Smooth muscle cell of trachea (primary cell): ENCODE data around the gene CDX2. TPM values are rescaled to one million over a fixed set of nuclear protein-coding genes. Genes with fewer than 3 reads are reported as not detected.

Experiments used
- total RNA-seq: library from RNA; depleted of rRNA; stranded (reverse); fragments of >200 nt; gene quantifications from 2 replicates; pipeline ENCODE4 v1.2.1, GENCODE V29; 2014

CDX2 gene, protein sequence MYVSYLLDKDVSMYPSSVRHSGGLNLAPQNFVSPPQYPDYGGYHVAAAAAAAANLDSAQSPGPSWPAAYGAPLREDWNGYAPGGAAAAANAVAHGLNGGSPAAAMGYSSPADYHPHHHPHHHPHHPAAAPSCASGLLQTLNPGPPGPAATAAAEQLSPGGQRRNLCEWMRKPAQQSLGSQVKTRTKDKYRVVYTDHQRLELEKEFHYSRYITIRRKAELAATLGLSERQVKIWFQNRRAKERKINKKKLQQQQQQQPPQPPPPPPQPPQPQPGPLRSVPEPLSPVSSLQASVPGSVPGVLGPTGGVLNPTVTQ
- not detected in 2 replicates for total RNA-seq

DNA sequence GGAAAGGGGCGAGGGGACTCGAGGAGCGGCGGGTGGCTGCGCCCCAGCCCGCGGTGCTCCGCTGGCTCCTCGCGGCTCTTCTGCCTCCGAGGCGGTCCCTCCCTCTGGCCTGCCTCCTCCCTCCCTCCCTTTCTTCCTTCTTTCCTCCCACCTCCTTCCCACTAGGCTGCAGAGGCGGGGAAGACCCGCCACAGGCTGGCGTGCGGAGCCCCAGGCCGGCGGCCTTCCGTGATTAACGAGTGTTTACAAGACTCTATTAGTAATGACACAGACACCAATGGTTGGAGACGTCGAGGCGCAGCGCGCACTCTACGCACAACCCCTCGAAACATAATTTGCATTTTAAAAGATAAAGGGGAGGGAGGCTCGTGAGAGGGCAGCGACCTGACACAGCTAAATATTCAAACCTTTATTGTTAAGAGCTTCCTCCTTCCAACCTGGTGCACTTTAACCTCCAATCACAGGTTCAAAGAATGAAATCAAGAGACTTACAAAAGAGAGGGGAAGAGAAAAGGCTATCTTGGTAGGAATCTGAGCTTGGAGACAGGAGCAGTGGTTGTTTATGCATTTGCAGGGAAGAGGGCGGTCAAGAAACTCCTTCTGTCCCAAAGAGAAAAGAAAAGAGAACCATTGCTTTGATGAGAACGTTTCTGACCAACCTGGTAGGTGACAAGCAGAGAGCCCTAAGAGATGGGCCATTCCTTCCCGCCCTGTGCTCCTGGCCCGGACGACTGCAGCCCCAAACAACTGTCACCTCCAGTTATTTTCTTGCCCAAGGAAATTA is at the start of gene CDX2:
Gene CDX2 (minus strand): TSS at position 234 of the 784 bp plus-strand sequence. CDS start 309 bp downstream, outside the sequence.

DNA sequence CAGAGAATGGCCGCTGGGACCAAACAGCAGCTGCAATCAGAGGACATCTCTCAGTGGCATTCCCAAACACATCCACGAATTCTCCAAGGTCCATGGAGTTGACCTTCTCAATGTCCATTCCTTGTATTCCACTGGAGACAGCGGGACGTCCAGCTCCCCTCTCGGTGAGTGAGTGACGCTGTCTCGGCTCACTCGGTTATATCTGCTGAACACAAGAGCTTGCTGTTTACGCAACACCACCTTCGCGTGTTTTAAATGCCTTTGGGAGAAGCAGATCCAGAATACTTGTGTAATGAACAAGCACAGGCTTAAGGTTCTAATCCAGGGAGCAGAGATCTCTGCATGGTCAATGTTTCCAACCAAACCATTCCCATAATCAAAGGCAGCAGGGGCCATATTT is 19.4 kb upstream of the CDX2 start, which contains the start of gene URAD:
Gene URAD (minus strand): TSS at position 174 of the 400 bp plus-strand sequence. CDS start 56 bp downstream, at position 118.

DNA sequence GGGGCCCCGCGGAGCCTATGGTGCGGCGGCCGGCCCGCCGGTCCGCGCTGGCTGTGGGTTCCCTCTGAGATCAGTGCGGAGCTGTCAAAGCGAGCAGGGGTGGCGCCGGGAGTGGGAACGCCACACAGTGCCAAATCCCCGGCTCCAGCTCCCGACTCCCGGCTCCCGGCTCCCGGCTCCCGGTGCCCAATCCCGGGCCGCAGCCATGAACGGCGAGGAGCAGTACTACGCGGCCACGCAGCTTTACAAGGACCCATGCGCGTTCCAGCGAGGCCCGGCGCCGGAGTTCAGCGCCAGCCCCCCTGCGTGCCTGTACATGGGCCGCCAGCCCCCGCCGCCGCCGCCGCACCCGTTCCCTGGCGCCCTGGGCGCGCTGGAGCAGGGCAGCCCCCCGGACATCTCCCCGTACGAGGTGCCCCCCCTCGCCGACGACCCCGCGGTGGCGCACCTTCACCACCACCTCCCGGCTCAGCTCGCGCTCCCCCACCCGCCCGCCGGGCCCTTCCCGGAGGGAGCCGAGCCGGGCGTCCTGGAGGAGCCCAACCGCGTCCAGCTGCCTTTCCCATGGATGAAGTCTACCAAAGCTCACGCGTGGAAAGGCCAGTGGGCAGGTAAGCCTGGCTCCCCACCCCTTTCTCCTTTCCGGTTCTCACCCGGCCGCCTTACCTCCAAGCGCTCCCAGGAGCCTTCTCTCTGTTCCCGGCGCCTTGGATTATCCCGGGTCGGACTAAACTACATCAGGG is 49.0 kb downstream of the CDX2 start, which contains the start of gene PDX1:
Gene PDX1 (plus strand): TSS at position 67 of the 743 bp plus-strand sequence. CDS start 139 bp downstream, at position 206.

Other genes with a start within 250 kb of the CDX2 start
- gene GSX1, start 176.8 kb downstream of the CDX2 start, total RNA-seq, result not detected in 2 replicates
- gene PDX1, start 49.3 kb downstream of the CDX2 start, total RNA-seq, result not detected in 2 replicates
- gene URAD, start 19.4 kb upstream of the CDX2 start, total RNA-seq, result not detected in 2 replicates
- gene FLT3, start 131.3 kb upstream of the CDX2 start, total RNA-seq, result not detected in 2 replicates
- 14.2 and 22.1 TPM in 2 replicates for gene PAN3, start 169.2 kb upstream of the CDX2 start, total RNA-seq